NK-92 (cell line): ENCODE results near the gene PTK7.

Experiments
- DNase-seq: peaks from one replicate; lab custom pipeline; 2025; ENCODE audit not compliant: unreplicated experiment; lab: John Stamatoyannopoulos, UW

The PTK7 gene

DNA sequence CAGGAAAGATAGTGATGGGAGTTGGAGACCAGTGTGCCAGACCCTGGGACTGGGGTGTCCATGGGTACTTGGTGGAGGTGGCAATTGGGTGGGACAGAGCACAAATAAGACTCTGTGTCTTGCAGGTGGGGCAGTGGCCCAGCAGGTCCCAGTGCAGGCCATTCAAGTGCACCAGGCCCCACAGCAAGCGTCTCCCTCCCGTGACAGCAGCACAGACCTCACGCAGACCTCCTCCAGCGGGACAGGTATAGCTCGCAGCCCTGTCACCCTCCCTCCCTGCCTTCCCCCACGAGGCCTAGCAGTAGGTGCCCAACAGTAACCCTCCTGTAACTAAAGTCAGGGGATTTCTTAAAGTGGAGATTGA lies 100.3 kb downstream of the PTK7 start:
- no peak for DNase-seq

GRCh38 chr6:43178150-43178549 lies 102.0 kb downstream of the PTK7 start:
- DNase-seq = no peak

GRCh38 chr6:43178951-43179830 lies 103.1 kb downstream of the PTK7 start:
- DNase-seq = no peak

DNA sequence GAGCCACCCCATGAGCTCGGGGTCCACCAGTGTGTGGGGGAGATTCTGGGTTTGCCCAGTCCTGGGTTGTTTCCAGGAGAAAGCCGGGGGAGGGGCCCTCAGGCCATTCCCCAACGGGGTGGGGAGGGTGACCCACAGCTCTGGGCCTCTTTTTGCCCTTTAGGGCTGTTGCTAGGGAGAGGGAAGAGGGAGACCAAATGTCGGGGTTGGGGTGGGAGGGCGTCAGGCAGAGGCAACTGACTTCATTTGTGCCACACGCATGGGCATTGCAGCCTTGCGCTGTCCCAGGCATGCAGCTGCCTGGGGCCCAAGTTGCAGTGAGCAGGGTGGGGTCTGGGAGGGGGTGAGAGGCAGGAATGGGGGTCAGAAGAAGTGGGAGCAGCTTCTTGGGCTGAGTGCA lies 103.9 kb downstream of the PTK7 start:
- no peak for DNase-seq

DNA sequence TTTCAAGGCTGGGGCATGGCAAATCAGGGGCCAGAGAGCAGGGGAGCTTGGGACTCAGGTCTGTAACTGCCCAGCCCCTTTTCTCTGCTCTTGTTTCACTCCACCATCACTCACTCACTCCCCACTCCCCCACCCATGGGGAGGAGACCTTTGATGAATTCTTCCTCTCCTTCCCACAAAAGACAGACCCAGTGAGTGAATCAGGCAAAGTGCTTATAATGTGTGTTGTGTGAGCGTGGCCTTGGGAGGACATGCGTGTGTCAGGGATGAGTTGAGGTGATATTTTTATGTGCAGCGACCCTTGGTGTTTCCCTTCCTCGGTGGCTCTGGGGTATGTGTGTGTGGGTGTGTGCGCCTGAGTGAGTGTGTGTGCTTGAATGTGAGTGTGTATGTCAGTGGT lies 104.9 kb downstream of the PTK7 start:
- DNase-seq = no peak

DNA sequence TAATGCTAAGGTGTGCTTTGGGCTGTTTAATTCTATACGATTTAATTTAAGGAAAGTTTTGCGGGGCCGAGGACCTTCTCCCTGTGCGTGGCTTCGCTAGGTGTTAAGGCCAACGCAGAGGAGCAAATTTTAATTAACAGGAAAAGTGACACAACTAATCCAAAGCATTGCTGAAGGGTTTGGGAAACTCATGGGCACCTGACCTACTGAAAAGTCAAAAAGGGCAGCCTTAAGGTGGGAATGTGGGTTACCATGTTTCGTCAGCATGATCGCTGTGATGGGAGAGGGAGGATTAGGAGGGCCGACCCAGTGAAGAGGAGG lies 105.5 kb downstream of the PTK7 start:
- DNase-seq = no peak

DNA sequence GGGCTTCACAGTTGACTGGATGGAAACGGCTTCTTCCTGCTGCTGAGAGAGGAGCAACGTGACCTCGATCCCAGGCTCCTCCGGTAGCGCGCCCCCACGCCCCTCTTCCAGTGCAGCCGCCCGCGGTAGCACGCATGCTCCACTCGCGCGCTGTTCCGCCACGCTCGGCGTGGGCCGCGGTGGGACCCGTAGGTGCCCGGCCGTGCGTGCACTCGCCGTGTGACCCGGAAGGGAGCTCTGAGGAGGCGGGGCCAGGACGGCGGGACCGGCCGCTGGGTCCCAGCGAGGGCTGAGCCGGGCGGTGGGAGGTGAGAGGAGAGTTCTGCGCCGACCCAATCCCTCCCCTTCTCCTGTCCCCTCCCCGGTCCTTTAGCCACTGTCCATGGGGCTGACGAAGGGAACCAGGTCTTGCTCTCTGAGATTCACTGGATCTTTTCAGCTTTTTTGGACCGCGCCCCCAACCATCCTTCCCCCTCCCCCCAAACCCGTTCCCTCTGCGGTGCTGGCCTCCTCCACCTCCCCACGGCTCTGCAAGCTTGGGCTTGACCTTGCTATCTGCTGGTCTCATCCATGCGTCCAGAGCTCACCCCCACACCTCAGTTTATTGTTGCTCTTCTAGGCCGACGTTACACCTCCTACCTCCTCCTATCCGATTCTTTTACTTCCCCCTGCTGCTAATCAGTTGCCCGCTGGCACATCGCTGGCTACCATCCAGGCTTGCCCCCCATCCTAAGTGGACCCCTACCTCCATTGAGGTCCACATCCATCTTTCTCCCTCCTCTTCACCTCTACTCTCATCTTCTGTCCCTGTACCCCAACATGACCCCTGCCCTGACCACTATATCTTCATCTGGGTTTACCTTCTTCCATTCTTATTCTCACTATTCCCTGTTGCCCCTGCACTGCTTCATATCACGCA lies 106.1 kb downstream of the PTK7 start, which contains the start of gene CUL9:
Gene CUL9 (plus strand): TSS at position 255 of the 919 bp plus-strand sequence. CDS start 2,115 bp downstream, outside the sequence.
- no peak for DNase-seq

DNA sequence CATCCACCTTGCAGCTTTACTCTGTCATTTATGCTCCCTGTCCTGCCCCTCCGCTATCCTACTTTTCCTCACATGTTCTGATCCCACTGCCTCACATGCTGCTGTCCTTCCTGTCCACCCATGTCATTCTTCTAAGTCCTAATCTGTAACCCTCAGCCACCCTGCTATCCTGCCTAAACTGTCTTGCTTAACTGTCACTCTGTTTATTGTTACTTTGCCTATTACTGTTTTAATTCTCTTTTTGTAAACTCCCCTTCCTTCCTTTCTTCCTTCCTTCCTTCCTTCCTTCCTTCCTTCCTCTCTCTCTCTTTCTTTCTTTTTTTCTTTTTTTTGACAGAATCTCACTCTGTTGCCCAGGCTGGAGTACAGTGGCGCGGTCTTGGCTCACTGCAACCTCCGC lies 107.3 kb downstream of the PTK7 start:
- no peak for DNase-seq

DNA sequence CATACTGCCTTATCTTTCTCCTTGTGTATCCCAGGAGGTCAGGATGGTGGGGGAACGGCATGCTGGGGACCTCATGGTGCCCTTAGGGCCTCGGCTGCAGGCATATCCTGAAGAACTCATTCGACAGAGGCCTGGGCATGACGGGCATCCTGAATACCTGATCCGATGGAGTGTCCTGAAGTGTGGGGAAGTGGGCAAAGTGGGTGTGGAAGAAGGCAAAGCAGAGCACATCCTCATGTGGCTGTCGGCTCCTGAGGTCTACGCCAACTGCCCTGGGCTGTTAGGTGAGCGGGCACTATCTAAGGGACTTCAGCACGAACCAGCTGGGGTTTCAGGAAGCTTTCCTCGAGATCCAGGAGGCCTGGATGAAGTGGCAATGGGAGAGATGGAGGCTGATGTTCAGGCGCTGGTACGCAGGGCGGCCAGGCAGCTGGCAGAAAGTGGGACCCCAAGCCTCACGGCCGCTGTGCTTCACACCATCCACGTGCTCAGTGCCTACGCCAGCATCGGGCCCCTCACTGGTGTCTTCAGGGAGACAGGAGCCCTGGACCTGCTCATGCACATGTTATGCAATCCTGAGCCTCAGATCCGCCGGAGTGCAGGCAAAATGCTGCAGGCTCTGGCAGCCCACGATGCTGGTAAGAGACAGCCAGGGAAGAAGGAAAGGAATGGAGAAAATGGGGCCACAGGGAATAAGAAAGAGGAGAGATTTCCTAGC lies 108.3 kb downstream of the PTK7 start:
- no peak for DNase-seq

- no peak for DNase-seq
Measured at GRCh38 chr6:43185391-43185985, 109.4 kb downstream of the PTK7 start.

GRCh38 chr6:43186019-43186418 lies 109.9 kb downstream of the PTK7 start:
- DNase-seq = no peak

DNA sequence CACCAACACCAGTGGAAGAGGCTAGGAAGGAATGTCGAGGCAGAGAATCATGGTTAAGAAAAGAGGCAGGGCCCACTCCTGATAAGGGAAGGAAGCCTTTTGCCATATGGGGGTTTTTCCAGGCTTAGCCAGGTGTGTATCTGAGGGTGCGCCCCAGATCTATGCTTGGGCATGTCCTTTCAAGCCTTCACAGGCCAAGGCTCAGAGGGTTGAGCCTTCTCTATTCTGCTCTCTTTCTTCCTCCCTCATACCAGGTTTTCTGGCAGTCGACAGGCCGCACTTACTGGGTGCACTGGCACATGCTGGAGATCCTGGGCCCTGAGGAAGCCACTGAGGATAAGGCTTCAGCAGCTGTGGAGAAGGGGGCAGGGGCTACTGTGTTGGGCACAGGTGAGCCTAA lies 110.6 kb downstream of the PTK7 start:
- DNase-seq = no peak

DNA sequence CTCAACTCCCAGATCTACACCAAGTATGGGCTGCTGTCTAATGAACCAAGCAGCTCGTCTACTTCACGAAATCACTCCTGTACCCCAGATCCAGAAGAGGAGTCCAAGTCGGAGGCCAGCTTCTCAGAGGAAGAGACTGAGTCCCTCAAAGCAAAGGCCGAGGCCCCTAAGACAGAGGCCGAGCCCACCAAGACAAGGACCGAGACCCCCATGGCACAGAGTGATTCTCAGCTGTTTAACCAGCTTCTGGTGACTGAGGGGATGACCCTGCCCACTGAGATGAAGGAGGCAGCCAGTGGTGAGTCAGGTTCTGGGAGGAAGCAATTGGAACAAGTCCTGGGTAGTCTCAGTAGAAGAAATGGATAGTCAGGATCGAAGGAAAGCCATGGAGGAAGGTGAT lies 111.7 kb downstream of the PTK7 start:
- no peak for DNase-seq

DNA sequence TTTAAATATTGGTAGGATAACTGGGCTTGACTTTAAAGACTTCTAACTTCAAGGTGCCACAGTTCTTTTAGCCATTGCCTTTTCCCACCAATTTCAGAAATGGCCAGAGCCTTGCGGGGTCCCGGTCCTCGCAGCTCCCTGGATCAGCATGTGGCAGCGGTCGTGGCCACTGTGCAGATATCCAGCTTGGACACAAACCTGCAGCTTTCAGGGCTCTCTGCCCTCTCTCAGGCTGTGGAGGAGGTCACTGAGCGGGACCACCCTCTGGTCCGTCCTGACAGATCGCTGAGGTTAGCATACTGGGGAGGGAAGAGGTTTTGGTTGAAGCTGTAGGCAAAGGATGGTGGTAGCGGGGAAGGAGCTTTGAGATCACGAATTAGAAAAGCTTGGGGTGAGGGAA lies 112.3 kb downstream of the PTK7 start:
- DNase-seq = no peak

DNA sequence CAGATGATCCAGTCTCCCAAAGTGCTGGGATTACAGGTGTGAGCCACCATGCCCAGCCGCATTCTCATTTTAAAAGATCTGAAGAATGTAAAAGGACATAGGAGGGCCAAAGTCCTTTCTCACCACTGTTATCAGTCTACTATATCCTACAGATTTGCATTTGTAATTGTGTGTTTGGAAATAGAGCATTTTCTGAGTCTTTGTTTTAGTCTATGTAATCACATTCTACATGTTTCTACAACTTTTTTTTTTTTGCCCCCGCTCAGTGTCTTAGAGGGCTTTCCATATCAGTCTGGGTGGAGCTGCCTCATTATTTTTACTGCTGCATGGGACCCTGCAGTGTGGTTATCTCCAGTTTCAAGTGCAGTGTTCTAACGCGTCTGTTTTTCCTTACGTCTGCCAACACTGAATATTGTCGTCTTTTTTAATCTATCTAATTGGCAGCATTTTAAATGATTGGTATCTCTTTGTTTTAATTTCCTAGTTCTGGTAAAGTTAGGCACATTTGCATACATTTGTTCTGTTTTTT lies 113.7 kb downstream of the PTK7 start:
- DNase-seq = no peak

- DNase-seq = no peak
Measured at GRCh38 chr6:43192911-43193310, 116.8 kb downstream of the PTK7 start.

DNA sequence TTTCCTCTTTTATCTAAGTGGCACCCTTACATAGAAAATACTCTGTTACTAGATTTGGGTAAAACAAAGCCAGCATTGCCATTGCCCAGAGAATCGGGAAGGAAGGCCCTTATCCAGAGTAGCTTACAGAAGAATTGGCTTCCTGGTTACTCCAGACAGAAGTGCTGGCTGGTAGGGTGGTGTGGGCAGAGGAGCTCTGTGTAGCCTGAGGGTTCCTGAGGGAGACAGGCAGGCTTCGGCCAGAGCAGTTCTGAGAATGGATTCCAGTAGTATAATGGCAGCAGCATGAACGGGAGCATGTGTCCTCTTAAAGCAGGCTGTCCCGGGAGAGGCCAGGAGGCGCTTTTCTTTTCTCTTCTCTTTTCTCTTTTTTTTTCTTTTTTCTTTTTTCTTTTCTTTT lies 117.8 kb downstream of the PTK7 start:
- DNase-seq = no peak

DNA sequence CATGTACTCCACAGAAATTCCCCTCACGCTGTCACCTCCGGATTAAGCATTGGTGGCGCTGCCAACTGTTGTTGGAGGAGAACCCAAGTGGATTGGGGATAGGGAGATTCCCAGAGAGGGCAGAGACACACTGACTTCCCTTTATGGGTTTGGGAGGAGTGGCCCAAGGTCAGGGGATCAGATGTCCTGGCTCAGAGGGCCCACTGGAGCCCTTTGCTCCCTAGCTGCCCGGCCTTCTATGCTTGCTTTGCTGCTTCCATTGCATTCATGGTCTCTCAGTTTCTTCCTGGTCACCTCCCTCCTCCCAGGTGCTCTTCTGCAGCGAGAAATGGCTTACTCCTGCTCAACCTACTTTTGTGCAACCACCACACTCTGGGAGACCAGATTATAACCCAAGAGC lies 120.2 kb downstream of the PTK7 start:
- no peak for DNase-seq

- no peak for DNase-seq
Measured at GRCh38 chr6:43199912-43200311, 123.8 kb downstream of the PTK7 start.

DNA sequence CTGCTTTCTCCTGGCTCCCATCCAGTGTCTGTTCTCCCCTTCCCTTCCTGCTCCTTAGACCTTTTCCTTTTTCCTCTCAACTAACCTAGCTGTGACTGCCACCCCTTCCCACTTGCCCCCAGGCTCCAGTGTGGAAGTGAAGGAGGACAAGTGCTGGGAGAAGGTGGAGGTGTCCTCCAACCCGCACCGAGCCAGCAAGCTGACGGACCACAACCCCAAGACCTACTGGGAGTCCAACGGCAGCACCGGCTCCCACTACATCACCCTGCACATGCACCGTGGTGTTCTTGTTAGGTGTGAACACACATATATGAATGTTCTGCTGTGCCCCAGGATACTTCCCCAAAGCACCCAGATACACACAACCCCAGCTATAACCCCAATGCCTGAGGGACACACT lies 124.4 kb downstream of the PTK7 start:
- DNase-seq = no peak

GRCh38 chr6:43202451-43202850 lies 126.3 kb downstream of the PTK7 start:
- DNase-seq = no peak
